Left forelimb (tissue), 1 donor: Measurements from ENCODE around the gene NPIPB2.
"Not testable (repeated sequence)": the region's sequence is repeated elsewhere in the genome, so short reads cannot be mapped to it uniquely, and the experiment has no call there.

Experiments
- DNase-seq: peaks from one replicate; pipeline ENCODE4 v3.0.0-alpha.2; 2018; ENCODE audit warnings: low spot score

The NPIPB2 gene

DNA sequence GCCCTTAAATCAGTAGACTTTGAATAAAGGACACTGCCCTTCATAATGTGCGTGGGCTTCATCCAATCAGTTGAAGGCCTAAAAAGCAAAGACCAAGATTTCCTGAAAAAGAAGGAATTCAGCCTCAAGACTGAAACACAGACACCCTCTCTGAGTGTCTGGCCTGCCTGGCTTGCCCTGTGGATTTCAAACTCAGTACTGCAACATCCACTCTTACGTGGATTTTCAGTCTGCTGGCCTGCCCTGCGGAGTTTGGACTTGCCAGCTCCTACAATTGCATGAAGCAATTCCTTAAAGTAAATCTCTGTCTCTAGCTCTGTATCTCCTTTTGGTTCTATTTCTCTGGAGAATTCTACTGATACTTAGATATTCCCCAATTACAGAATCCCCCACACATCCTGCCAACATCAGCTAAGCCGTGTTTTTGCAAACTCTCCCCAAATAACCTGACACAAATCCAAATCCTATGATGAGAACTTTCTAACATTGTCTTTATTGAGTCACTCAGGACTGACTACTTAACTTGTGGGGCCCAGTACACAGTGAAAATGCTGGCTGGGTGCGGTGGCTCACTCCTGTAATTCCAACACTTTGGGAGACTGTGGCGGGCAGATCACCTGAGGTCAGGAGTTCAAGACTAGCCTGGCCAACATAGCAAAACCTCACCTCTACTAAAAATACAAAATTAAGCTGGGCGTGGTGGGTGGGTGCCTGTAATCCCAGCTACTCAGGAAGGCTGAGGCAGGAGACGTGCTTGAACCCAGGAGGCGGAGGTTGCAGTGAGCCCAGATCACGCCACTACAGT, 15.9 kb upstream of the NPIPB2 start:
- no peak for DNase-seq

- DNase-seq = no peak
Measured at GRCh38 chr16:11956558-11956957, 14.7 kb upstream of the NPIPB2 start.

DNA sequence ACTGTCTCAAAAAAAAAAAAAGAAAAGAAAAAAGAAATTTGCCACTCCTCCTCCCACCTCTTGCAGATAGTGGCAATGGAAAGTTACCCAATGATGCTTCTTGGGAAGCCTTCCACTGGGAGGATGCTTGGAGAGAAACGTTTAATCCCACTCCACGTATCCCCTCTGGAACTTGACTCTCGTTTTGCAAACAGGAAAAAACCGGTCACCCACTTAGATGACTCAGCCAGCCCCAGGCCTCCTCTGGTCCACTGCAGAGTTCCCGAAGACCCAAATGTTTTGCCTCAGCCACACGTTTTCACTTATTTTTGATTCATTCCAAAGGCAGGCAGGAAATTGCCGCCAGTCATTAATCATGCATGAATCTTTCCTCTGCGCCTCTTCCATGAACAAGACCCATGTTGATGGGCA, 13.9 kb upstream of the NPIPB2 start:
- no peak for DNase-seq

DNA sequence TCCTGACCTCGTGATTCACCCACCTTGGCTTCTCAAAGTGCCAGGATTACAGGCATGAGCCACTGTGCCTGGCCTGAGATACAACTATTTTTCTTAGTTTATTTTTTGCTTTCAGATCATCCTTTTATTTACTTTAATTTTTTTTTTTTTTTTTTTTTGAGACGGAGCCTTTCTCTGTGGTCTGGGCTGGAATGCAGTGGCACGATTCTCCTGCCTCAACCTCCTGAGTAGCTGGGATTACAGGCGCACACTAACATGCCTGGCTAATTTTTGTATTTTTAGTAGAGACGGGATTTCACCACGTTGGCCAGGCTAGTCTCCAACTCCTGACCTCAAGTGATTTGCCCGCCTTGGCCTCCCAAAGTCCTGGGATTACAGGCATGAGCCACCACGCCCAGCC, 11.7 kb upstream of the NPIPB2 start:
- not testable (repeated sequence) for DNase-seq

- DNase-seq = no peak
Measured at GRCh38 chr16:11950388-11950787, 8.5 kb upstream of the NPIPB2 start.

GRCh38 chr16:11949527-11949926, 7.7 kb upstream of the NPIPB2 start:
- DNase-seq = no peak

GRCh38 chr16:11948819-11949218, 7.0 kb upstream of the NPIPB2 start:
- no peak for DNase-seq

DNA sequence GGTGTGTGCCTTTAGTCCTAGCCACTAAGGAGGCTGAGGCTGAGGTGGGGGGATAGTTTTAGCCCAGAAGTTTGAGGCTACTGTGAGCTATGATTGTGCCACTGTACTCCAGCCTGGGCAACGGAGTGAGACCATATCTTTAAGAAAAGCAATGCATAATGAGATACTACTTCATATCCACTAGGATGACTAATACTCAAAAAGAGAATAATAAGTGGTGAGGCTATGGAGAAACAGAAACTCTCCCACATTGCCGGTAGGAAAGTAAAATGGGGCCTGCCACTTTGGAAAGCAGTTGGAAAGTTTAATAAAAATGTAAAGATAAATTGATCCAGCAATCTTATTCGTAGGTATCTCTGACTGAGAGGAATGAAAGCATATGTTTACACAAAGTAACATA, 4.6 kb upstream of the NPIPB2 start:
- no peak for DNase-seq

GRCh38 chr16:11927350-11927749, 14.5 kb downstream of the NPIPB2 start:
- DNase-seq = not testable (repeated sequence)

GRCh38 chr16:11924046-11924445, 17.8 kb downstream of the NPIPB2 start:
- DNase-seq = not testable (repeated sequence)

- DNase-seq = no peak
Measured at GRCh38 chr16:11916524-11917285, 25.1 kb downstream of the NPIPB2 start.

GRCh38 chr16:11915644-11916523, 26.0 kb downstream of the NPIPB2 start, which contains the start of gene GSPT1:
Gene GSPT1 (minus strand): TSS chr16:11915956. CDS start chr16:11915720, 236 bp downstream.
- DNase-seq = peak; percentile 100

- peak; percentile 66 for DNase-seq
Measured at GRCh38 chr16:11915114-11915643, 26.7 kb downstream of the NPIPB2 start.

GRCh38 chr16:11914210-11915113, 27.4 kb downstream of the NPIPB2 start:
- peak; percentile 64 for DNase-seq

DNA sequence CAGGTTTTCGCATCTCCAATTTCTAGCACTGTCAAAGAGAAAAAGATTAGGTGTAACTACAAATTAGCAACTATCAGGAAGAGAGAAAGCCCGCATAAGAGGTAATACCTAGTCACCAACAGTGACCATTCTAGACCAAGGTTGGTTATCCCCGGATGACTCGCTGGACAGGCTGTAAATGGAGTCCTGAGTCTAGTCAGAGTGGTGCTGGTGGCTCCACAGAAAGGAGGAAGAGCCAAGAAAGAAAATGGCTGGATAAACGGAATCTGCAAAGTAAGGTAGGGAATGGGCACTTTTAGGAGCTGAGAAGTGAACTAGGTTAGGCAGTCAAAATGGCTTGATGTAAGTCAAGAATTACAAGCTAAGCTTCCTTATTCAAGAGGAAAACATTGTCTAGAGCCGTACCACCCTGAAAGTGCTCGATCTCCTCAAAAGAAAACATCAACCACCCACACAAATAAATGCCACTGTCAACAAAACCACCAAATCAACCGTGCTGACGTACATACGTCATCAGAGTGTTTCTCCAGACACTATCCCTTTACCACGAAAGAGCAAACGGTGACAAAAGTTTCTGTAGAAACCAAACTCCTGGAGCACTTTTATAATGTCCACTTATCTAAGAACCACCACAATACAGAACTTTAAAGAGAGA, 28.3 kb downstream of the NPIPB2 start:
- DNase-seq = no peak

DNA sequence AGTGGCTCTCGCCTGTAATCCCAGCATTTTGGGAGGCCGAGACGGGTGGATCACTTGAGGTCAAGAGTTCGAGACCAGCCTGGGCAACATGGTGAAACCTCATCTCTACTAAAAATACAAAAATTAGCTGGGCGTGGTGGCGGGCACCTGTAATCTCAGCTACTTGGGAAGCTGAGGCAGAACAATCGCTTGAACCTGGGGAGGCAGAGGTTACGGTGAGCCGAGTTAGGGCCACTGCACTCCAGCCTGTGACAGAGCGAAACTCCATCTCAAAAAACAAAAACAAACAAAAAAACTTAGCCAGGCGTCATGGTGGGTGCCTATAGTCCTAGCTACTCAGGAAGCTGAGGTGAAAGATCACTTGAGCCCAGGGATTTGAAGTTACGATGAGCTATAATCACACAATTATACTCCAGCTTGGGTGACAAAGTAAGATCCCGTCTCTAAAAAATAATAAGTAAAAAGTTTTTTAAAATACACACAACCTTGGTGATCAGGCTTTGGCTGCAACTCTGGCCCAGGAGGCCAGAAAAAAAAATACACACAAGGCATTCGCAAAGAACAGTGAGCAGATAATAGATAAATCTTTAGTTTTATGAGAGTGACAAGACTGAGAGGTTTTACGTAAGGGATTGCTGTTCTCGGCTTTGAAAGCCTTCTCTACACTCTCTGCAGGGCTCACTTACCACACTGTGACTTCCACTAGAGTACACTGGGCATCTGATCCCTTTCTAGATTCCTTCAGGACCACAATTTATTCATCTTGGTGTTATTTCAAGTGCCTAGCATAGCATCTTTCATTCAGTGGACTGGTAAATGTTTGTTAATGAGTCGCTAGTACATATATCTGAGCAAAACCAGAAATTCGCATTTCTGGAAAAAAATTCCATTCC, 31.9 kb downstream of the NPIPB2 start:
- no peak for DNase-seq

GRCh38 chr16:11907160-11907970, 34.5 kb downstream of the NPIPB2 start:
- no peak for DNase-seq

DNA sequence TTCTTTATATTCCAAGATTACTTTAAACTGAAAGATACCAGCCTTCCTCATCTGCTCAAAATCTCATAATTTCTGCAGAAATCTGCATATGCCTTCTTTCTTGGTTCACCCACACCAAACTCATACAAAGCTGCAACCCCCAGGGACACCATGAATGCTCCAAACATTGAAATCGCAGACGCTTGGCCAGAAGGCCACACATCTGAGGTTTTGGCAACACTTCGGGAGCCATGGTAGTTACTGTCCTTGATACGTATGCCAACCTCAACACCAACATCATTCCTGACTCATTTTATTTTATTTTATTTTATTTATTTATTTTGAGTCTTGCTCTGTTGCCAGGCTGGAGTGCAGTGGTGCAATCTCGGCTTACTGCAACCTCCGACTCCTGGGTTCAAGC, 37.9 kb downstream of the NPIPB2 start:
- no peak for DNase-seq
